MM.1S (cell line): ENCODE results near the gene PTPRR.

Experiments
- CTCF ChIP-seq: fragments of 300-600 bp; sonication (generic); IDR thresholded peaks from 2 replicates; pipeline ENCODE4 v1.5.1; 2016; ENCODE audit warnings: antibody characterized with exemption, low read length, mixed read lengths
- EZH2 ChIP-seq: fragments of 300-600 bp; sonication (generic); optimal IDR thresholded peaks from 2 replicates; pipeline ENCODE3; 2017; ENCODE audit warnings: low read depth, mild to moderate bottlenecking, antibody characterized with exemption, low read length, mixed read lengths
- EZH2phosphoT487 ChIP-seq: fragments of 300-600 bp; sonication (generic); IDR thresholded peaks from 2 replicates; pipeline ENCODE4 v1.6.1; 2018; ENCODE audit warnings: antibody characterized with exemption, low read length

- TF ChIP-seq CTCF: no peak
- TF ChIP-seq EZH2: no peak
- no peak for TF ChIP-seq EZH2phosphoT487
These were observed 259.8 kb downstream of the PTPRR start for GRCh38 chr12:70660620-70661219.
